HepG2 (cell line): ENCODE results near the gene DCP2. TPM values are rescaled to one million over a fixed set of nuclear protein-coding genes. Genes with fewer than 3 reads are reported as not detected.

ENCODE experiments used
- ADNP ChIP-seq: sonication (generic); formaldehyde crosslinking; IDR thresholded peaks from 2 replicates; pipeline ENCODE4 v1.4.0; 2020; ENCODE audit warnings: missing genetic modification reagents
- ARID4A ChIP-seq: sonication (generic); formaldehyde crosslinking; IDR thresholded peaks from 2 replicates; pipeline ENCODE4 v1.5.0; 2020; ENCODE audit warnings: mild to moderate bottlenecking, missing genetic modification reagents, borderline replicate concordance
- BHLHE40 ChIP-seq: IDR thresholded peaks from 2 replicates; pipeline ENCODE4 v1.6.1; 2011; ENCODE audit warnings: low read length, improper control_type of control experiment
- BRD4 ChIP-seq: sonication (generic); formaldehyde crosslinking; IDR thresholded peaks from 2 replicates; pipeline ENCODE4 v1.4.0; 2020; ENCODE audit warnings: missing genetic modification reagents
- CCDC6 ChIP-seq: sonication (generic); formaldehyde crosslinking; IDR thresholded peaks from 2 replicates; pipeline ENCODE4 v1.8.1; 2022; ENCODE audit warnings: mild to moderate bottlenecking, missing genetic modification reagents, moderate library complexity
- FOXP4 ChIP-seq: sonication (generic); formaldehyde crosslinking; IDR thresholded peaks from 2 replicates; pipeline ENCODE4 v1.4.0; 2020; ENCODE audit warnings: missing genetic modification reagents
- KAT8 ChIP-seq: IDR thresholded peaks from 2 replicates; pipeline ENCODE4 v1.6.1; 2016; ENCODE audit warnings: missing genetic modification reagents, missing compliant biosample characterization
- KDM2A ChIP-seq: sonication (generic); formaldehyde crosslinking; IDR thresholded peaks from 2 replicates; pipeline ENCODE4 v1.4.0; 2020; ENCODE audit warnings: low read depth, missing genetic modification reagents, borderline replicate concordance
- NR2C2 ChIP-seq: sonication (generic); formaldehyde crosslinking; IDR thresholded peaks from 2 replicates; pipeline ENCODE4 v1.4.0; 2020; ENCODE audit warnings: missing genetic modification reagents, mild to moderate bottlenecking, moderate library complexity, borderline replicate concordance
- NR2F6 ChIP-seq, 2 experiments: IDR thresholded peaks; 2 replicates each; pipeline ENCODE4 v1.6.1; 2016; ENCODE audit warnings: antibody characterized with exemption in 1 of 2, mild to moderate bottlenecking in 1 of 2
- RBM22 ChIP-seq: fragments of 200-400 bp; formaldehyde crosslinking; optimal IDR thresholded peaks from 2 replicates; pipeline ENCODE3; 2017; ENCODE audit warnings: mild to moderate bottlenecking, low read length, moderate library complexity
- ZFY ChIP-seq: sonication (generic); formaldehyde crosslinking; IDR thresholded peaks from 2 replicates; pipeline ENCODE4 v1.4.0; 2020; ENCODE audit warnings: missing genetic modification reagents
- ZNF337 ChIP-seq: sonication (generic); formaldehyde crosslinking; IDR thresholded peaks from 2 replicates; pipeline ENCODE4 v1.5.1; 2020; ENCODE audit warnings: missing genetic modification reagents, low read depth, mild to moderate bottlenecking, borderline replicate concordance
- ZNF407 ChIP-seq: sonication (generic); formaldehyde crosslinking; IDR thresholded peaks from one replicate; pipeline ENCODE4 v1.5.1; 2020; ENCODE audit warnings: mild to moderate bottlenecking, missing genetic modification reagents; ENCODE audit errors: not compliant biosample characterization
- ZNF589 ChIP-seq: sonication (generic); formaldehyde crosslinking; conservative IDR thresholded peaks from 2 replicates; pipeline ENCODE4 v1.8.0; 2022; ENCODE audit warnings: mild to moderate bottlenecking, moderate library complexity, missing genetic modification reagents
- polyA plus RNA-seq, 8 experiments: library from polyadenylated mRNA; depleted of rRNA in 3 of 8; stranded (reverse) in 7 of 8; unstranded in 1 of 8; fragments of >200 nt; fragmentation: Illumina TruSeq in 4 of 8; extraction: Trizol in 4 of 8; gene quantifications; 2 replicates each; pipeline versions ENCODE4 v1.2.1 to v1.2.3, GENCODE V29; 2011 to 2016; ENCODE audit warnings: low read depth in 4 of 8, missing spikeins in 1 of 8, mixed read lengths in 1 of 8; ENCODE audit not compliant: insufficient read depth in 1 of 8
- total RNA-seq, 5 experiments: library from RNA; depleted of rRNA; stranded (reverse); fragments of >200 nt; fragmentation: Illumina TruSeq; extraction: Trizol; gene quantifications; 2 replicates each; pipeline ENCODE4 v1.2.3, GENCODE V29; 2016; ENCODE audit warnings: low read depth in 1 of 5

Gene DCP2
- total and polyA plus RNA-seq, 2 of the 13 experiments (the other 11 are each of a cell fraction or from before 2014, with no cell fraction given): 16.2 to 63.4 TPM

- TF ChIP-seq FOXP4 (CRISPR knock-in tag) (no peak), KAT8 (no peak), ZNF407 (CRISPR knock-in tag) (no peak), ADNP (CRISPR knock-in tag) (no peak), CCDC6 (CRISPR knock-in tag) (no peak), BRD4 (CRISPR knock-in tag) (no peak), BHLHE40 (no peak), NR2F6 (IDR thresholded peaks at IDR 0.05) (peak; percentile 24; the same call in 1 of the 2 replicates), NR2F6 (CRISPR knock-in tag; IDR thresholded peaks at IDR 0.05) (peak; percentile 50; the same call in 1 of the 2 replicates), ZFY (CRISPR knock-in tag) (no peak), RBM22 (no peak), KDM2A (CRISPR knock-in tag) (no peak), ZNF589 (CRISPR knock-in tag) (no peak), ARID4A (CRISPR knock-in tag) (no peak), NR2C2 (CRISPR knock-in tag) (no peak), ZNF337 (CRISPR knock-in tag) (no peak)
These were observed 25.8 kb downstream of the DCP2 start (continued) for GRCh38 chr5:113002423-113002822.
